H9 (cell line): ENCODE measurements around the gene CSRP3. TPM values are rescaled to one million over a fixed set of nuclear protein-coding genes. Genes with fewer than 3 reads are reported as not detected.

Experiments used
- DNase-seq: peaks from one replicate; pipeline ENCODE4 v3.0.0-alpha.2; 2017
- H2AFZ ChIP-seq: one replicate; pipeline ENCODE4 v1.6.1; 2013; ENCODE audit warnings: mild to moderate bottlenecking, low read length, control low read depth, moderate library complexity
- H2AK5ac ChIP-seq: 2 replicates; pipeline ENCODE4 v1.6.1; 2013; ENCODE audit warnings: low read length, control low read depth, mixed read lengths; ENCODE audit not compliant: insufficient read length
- H2BK120ac ChIP-seq: one replicate; pipeline ENCODE4 v1.6.1; 2013; ENCODE audit warnings: low read depth, mild to moderate bottlenecking, low read length, control low read depth, inconsistent platforms; ENCODE audit not compliant: poor library complexity, severe bottlenecking
- H2BK12ac ChIP-seq: 2 replicates; pipeline ENCODE4 v1.6.1; 2013; ENCODE audit warnings: low read length, control low read depth, mixed read lengths, low read depth; ENCODE audit not compliant: insufficient read length
- H2BK15ac ChIP-seq: 2 replicates; pipeline ENCODE4 v1.6.1; 2013; ENCODE audit warnings: low read depth, low read length, control low read depth
- H2BK20ac ChIP-seq: one replicate; pipeline ENCODE4 v1.6.1; 2013; ENCODE audit warnings: low read depth, mild to moderate bottlenecking, low read length, control low read depth, inconsistent platforms; ENCODE audit not compliant: poor library complexity, severe bottlenecking
- H2BK5ac ChIP-seq: 2 replicates; pipeline ENCODE4 v1.6.1; 2013; ENCODE audit warnings: low read length, control low read depth, mixed read lengths; ENCODE audit not compliant: insufficient read length
- H3K14ac ChIP-seq: 2 replicates; pipeline ENCODE4 v1.6.1; 2013; ENCODE audit warnings: low read length, control low read depth; ENCODE audit not compliant: insufficient read depth
- H3K18ac ChIP-seq: 2 replicates; pipeline ENCODE4 v1.6.1; 2013; ENCODE audit warnings: low read depth, mild to moderate bottlenecking, mixed read lengths, low read length, control low read depth; ENCODE audit not compliant: insufficient read length
- H3K23ac ChIP-seq: 2 replicates; pipeline ENCODE4 v1.6.1; 2013; ENCODE audit warnings: low read length, control low read depth, mixed read lengths, low read depth; ENCODE audit not compliant: insufficient read length
- H3K23me2 ChIP-seq: 2 replicates; pipeline ENCODE4 v1.6.1; 2013; ENCODE audit warnings: low read depth, mild to moderate bottlenecking, mixed read lengths, low read length, control low read depth; ENCODE audit not compliant: insufficient read length, poor library complexity, severe bottlenecking
- H3K27ac ChIP-seq: 2 replicates; pipeline ENCODE4 v1.5.1; 2013; ENCODE audit warnings: low read length, control low read depth, mixed read lengths, low read depth; ENCODE audit not compliant: insufficient read length
- H3K27me3 ChIP-seq: 2 replicates; pipeline ENCODE4 v1.6.1; 2013; ENCODE audit warnings: low read length, control low read depth, inconsistent platforms; ENCODE audit not compliant: insufficient read depth
- H3K4ac ChIP-seq: 2 replicates; pipeline ENCODE4 v1.6.1; 2013; ENCODE audit warnings: low read depth, mild to moderate bottlenecking, control low read depth, inconsistent platforms, low read length, moderate library complexity
- H3K4me1 ChIP-seq: 2 replicates; pipeline ENCODE4 v1.6.1; 2013; ENCODE audit warnings: low read length, control low read depth, inconsistent platforms; ENCODE audit not compliant: insufficient read depth
- H3K4me2 ChIP-seq: 2 replicates; pipeline ENCODE4 v1.6.1; 2013; ENCODE audit warnings: low read length, control low read depth, mixed read lengths; ENCODE audit not compliant: insufficient read length, insufficient read depth
- H3K56ac ChIP-seq: 2 replicates; pipeline ENCODE4 v1.6.1; 2013; ENCODE audit warnings: low read depth, mild to moderate bottlenecking, mixed read lengths, low read length, control low read depth; ENCODE audit not compliant: insufficient read length
- H3K79me1 ChIP-seq: 2 replicates; pipeline ENCODE4 v1.6.1; 2013; ENCODE audit warnings: low read depth, mild to moderate bottlenecking, moderate library complexity, low read length, control low read depth, inconsistent platforms; ENCODE audit not compliant: insufficient read depth, poor library complexity, severe bottlenecking
- H3K79me2 ChIP-seq: 2 replicates; pipeline ENCODE4 v1.6.1; 2013; ENCODE audit warnings: low read length, control low read depth, inconsistent platforms; ENCODE audit not compliant: insufficient read depth
- H3K9ac ChIP-seq: 2 replicates; pipeline ENCODE4 v1.6.1; 2013; ENCODE audit warnings: low read length, control low read depth, mixed read lengths; ENCODE audit not compliant: insufficient read length; ENCODE audit errors: extremely low read depth
- H3K9me3 ChIP-seq: one replicate; pipeline ENCODE4 v1.6.1; 2013; ENCODE audit warnings: low read depth, low read length, inconsistent platforms; ENCODE audit not compliant: control insufficient read depth
- H3T11ph ChIP-seq: one replicate; pipeline ENCODE4 v1.6.1; 2013; ENCODE audit warnings: mild to moderate bottlenecking, low read length, control low read depth, inconsistent platforms
- H4K20me1 ChIP-seq: one replicate; pipeline ENCODE4 v1.6.1; 2013; ENCODE audit not compliant: control insufficient read depth, insufficient read length, insufficient read depth
- H4K5ac ChIP-seq: 2 replicates; pipeline ENCODE4 v1.6.1; 2013; ENCODE audit warnings: low read depth, mild to moderate bottlenecking, mixed read lengths, low read length, control low read depth; ENCODE audit not compliant: insufficient read length
- H4K8ac ChIP-seq: replicated peaks from 2 replicates; pipeline ENCODE4 v1.6.1; 2013; ENCODE audit warnings: low read length, control low read depth, mixed read lengths, low read depth; ENCODE audit not compliant: insufficient read length
- H4K91ac ChIP-seq: 2 replicates; pipeline ENCODE4 v1.6.1; 2013; ENCODE audit warnings: low read depth, mild to moderate bottlenecking, moderate library complexity, mixed read lengths, low read length, control low read depth; ENCODE audit not compliant: insufficient read length
- H3K27ac Mint-ChIP-seq, 3 experiments: 2 replicates in 2 of 3; 3 replicates in 1 of 3; pipeline ENCODE4 v1.8.0; 2020 to 2021; ENCODE audit warnings: mixed read lengths in 3 of 3, mild to moderate bottlenecking in 1 of 3, moderate library complexity in 1 of 3
- H3K27me3 Mint-ChIP-seq: 2 replicates; pipeline ENCODE4 v1.8.0; 2021; ENCODE audit warnings: low read depth, mild to moderate bottlenecking, moderate library complexity, mixed read lengths
- H3K36me3 Mint-ChIP-seq, 3 experiments: 2 replicates in 2 of 3; 3 replicates in 1 of 3; pipeline ENCODE4 v1.8.0; 2020 to 2021; ENCODE audit warnings: low read depth in 3 of 3, mixed read lengths in 3 of 3; ENCODE audit not compliant: insufficient read depth in 1 of 3
- H3K4me1 Mint-ChIP-seq, 2 experiments: 2 replicates each; pipeline ENCODE4 v1.8.0; 2020; ENCODE audit warnings: mixed read lengths in 2 of 2
- H3K4me3 Mint-ChIP-seq, 2 experiments: 2 replicates in 1 of 2; 3 replicates in 1 of 2; pipeline ENCODE4 v1.8.0; 2020 to 2021; ENCODE audit warnings: mild to moderate bottlenecking in 2 of 2, mixed read lengths in 2 of 2, moderate library complexity in 1 of 2
- H3K9me3 Mint-ChIP-seq, 2 experiments: 2 replicates in 1 of 2; 3 replicates in 1 of 2; pipeline ENCODE4 v1.8.0; 2020; ENCODE audit warnings: mild to moderate bottlenecking in 2 of 2, mixed read lengths in 2 of 2, moderate library complexity in 1 of 2
- WGBS: extraction: QIAGEN DNeasy Blood & Tissue Kit; methylation state at CpG from one replicate; pipeline ENCODE4 v1.1.7; 2013; ENCODE audit warnings: missing lambda C conversion rate, low lambda C conversion rate, mixed read lengths; ENCODE audit not compliant: insufficient read length; ENCODE audit errors: extremely low coverage; 5-methylcytosine and 5-hydroxymethylcytosine counted together
- total RNA-seq: library from RNA; stranded (reverse); gene quantifications from 2 replicates; pipeline ENCODE4 v1.2.1, GENCODE V29; 2021
- TF ChIP-seq, protein P1 (sequence below): fragments of 200-600 bp; sonication (generic); conservative IDR thresholded peaks from 3 replicates; pipeline ENCODE4 v1.8.0; 2021; ENCODE audit warnings: antibody characterized with exemption, mild to moderate bottlenecking

Gene CSRP3
- total RNA-seq, 1 experiment from 2014 or later = not detected

GRCh38 chr11:19239039-19239438, 37.3 kb upstream of the CSRP3 start:
- H3K4me2 ChIP-seq = no peak overlapping the region
- peaks cover 9% of the 10 kb centered on the region; the same call in 1 of the 2 replicates for H3K27me3 ChIP-seq
- no peak overlapping the region for H3K18ac ChIP-seq
- no peak for DNase-seq
- no peak overlapping the region for H2BK15ac ChIP-seq
- H3K79me2 ChIP-seq = no peaks in the 10 kb centered on the region
- no peak overlapping the region for H2BK20ac ChIP-seq
- no peak overlapping the region for H2AK5ac ChIP-seq
- H3K56ac ChIP-seq = no peak overlapping the region
- H3K79me1 ChIP-seq = no peaks in the 10 kb centered on the region
- Mint-ChIP-seq H3K9me3 (no peaks in the 10 kb centered on the region; a peak in 1 of 5 replicates), H3K4me1 (peaks cover 10 to 14% of the 10 kb centered on the region in 2 experiments; a peak in 3 of 4 replicates), H3K36me3 (peaks cover 13 to 38% (median 36%) of the 10 kb centered on the region in 3 experiments; a peak in 6 of 7 replicates), H3K4me3 (peak overlapping the region; percentile 43 to 71), H3K27ac (no peak overlapping the region), H3K27me3 (peaks cover 26% of the 10 kb centered on the region)
- no peaks in the 10 kb centered on the region for H3K9me3 ChIP-seq
- H2BK12ac ChIP-seq = no peak overlapping the region
- H3K27ac ChIP-seq = no peak overlapping the region
- no peak overlapping the region for H3K14ac ChIP-seq
- no peak overlapping the region for H3K23ac ChIP-seq
- no peak overlapping the region for H3T11ph ChIP-seq
- no peak overlapping the region for H2AFZ ChIP-seq
- no peak overlapping the region for H3K9ac ChIP-seq
- H4K8ac ChIP-seq = no peak overlapping the region
- H4K91ac ChIP-seq = no peak overlapping the region
- no peak overlapping the region for H2BK5ac ChIP-seq
- no peak overlapping the region for H2BK120ac ChIP-seq
- no peaks in the 10 kb centered on the region for H3K4me1 ChIP-seq
- H4K20me1 ChIP-seq = no peaks in the 10 kb centered on the region
- TF ChIP-seq, protein P1, sequence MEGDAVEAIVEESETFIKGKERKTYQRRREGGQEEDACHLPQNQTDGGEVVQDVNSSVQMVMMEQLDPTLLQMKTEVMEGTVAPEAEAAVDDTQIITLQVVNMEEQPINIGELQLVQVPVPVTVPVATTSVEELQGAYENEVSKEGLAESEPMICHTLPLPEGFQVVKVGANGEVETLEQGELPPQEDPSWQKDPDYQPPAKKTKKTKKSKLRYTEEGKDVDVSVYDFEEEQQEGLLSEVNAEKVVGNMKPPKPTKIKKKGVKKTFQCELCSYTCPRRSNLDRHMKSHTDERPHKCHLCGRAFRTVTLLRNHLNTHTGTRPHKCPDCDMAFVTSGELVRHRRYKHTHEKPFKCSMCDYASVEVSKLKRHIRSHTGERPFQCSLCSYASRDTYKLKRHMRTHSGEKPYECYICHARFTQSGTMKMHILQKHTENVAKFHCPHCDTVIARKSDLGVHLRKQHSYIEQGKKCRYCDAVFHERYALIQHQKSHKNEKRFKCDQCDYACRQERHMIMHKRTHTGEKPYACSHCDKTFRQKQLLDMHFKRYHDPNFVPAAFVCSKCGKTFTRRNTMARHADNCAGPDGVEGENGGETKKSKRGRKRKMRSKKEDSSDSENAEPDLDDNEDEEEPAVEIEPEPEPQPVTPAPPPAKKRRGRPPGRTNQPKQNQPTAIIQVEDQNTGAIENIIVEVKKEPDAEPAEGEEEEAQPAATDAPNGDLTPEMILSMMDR = no peak
- no peak overlapping the region for H4K5ac ChIP-seq
- H3K23me2 ChIP-seq = peaks cover 16% of the 10 kb centered on the region
- no peak overlapping the region for H3K4ac ChIP-seq
- WGBS = no CpG with 5 or more reads among the region's 3 CpGs
